ENCODE measurements around the gene GLCE. TPM values are rescaled to one million over a fixed set of nuclear protein-coding genes. Genes with fewer than 3 reads are reported as not detected.
"Not testable (repeated sequence)": the region's sequence is repeated elsewhere in the genome, so short reads cannot be mapped to it uniquely, and the experiment has no call there.

The GLCE gene
- total RNA-seq, 1 experiment from 2014 or later = 11.5 TPM

- no peak for DNase-seq (ENCODE audit: low spot score)
Observed at GRCh38 chr15:69271217-69271616, 110.8 kb downstream of the GLCE start.

GRCh38 chr15:69272139-69272538 lies 111.7 kb downstream of the GLCE start:
- no peak for DNase-seq (ENCODE audit: low spot score)

DNA sequence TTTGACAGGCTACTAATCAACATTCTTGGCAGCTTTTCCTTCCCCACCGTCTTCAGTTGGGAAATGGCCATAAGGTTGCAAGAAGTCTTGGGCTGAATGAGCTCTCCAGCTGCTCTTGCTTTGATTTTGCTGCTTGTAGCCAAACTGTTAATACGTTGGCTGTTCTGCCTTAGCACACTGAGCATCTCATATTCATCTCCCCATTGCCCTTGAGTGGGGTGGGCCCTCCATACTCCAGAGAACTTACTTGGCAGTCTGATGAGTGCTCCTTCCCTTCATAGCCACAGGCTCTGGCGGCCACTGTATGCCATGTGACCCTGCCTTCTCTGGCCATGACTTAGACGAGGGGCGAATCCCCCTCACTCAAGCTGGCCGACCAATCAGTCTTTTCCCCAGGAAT lies 112.5 kb downstream of the GLCE start:
- no peak for DNase-seq (ENCODE audit: low spot score)

DNA sequence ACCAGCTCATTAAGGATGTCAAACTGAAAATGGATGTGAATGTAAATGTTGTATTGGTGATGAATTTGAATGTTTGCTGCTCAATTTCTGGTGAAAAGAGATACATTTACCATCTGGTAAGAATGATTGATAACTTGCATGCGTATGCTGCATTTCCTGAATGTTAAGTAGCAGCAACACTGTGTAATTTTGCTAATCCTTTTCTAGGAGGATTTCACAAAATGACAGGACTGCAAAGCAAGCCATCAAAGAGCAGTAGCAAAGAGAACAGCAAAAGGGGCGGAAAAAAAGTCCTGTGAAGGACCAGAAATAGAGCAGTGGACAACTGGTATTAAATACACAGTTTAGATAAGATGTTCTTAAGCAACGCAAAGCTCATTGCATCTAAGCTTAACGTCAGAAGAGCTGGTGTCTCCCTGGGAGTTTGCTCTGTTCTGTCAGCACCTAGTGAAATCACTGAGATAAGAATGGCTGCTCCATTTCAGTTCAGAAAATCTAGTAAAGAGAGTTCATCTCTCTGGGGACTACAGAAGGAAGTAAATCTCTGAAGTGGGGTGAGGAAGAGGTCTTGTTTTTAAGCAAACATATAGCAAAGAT lies 114.7 kb downstream of the GLCE start:
- DNase-seq (ENCODE audit: low spot score) = no peak

DNA sequence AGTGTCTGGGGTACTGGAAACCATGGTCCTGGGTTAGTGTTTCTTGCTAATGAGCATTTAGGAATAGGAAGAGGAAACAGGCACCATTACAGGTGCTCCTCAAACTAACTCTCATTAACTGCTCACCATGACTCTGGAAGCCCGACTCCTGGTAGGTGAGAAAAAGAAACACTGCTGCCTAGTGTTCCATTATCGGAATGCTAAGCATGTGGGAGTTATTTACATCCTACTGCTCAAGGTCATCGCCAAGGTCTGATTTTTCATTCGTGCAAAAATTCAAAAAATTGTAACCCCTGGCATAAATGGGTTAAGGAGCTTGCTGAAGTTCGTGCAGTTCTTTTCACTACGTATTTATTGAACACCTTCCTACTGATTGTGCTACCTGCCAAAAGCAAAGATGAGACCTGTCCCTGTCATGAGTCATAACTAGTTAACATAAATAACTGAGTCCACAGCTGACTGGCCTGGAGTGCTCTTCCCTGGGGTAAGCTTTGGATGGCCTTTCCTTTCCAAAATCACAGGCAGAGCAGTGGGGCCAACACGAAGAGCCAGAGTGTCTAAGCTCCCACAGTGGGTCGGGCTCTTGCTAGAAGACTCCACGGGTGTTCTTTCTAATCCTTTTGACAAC lies 115.6 kb downstream of the GLCE start:
- no peak for DNase-seq (ENCODE audit: low spot score)

DNA sequence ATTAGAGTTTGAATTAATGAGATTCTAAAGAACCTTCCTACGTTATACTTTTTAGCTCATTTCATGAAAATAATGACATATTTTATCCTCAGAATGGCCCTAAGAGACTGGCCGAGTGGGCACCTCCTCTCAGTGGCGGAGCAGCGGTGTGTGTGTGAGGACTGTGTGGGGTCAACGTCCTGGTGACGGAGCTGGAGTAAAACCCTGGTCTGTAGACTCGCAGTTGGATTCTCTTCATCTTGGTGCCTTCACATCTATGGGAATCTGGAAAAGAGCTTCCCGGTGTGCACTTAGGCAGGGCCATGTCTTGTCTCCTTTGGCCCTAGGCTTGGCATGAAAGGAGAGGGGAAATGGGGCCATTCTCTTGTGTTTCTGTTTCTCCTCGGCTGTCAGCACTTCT lies 116.9 kb downstream of the GLCE start:
- DNase-seq (ENCODE audit: low spot score) = no peak

GRCh38 chr15:69279636-69280035 lies 119.2 kb downstream of the GLCE start:
- DNase-seq (ENCODE audit: low spot score) = no peak

- no peak for DNase-seq (ENCODE audit: low spot score)
Observed at GRCh38 chr15:69280783-69281182, 120.3 kb downstream of the GLCE start.

DNA sequence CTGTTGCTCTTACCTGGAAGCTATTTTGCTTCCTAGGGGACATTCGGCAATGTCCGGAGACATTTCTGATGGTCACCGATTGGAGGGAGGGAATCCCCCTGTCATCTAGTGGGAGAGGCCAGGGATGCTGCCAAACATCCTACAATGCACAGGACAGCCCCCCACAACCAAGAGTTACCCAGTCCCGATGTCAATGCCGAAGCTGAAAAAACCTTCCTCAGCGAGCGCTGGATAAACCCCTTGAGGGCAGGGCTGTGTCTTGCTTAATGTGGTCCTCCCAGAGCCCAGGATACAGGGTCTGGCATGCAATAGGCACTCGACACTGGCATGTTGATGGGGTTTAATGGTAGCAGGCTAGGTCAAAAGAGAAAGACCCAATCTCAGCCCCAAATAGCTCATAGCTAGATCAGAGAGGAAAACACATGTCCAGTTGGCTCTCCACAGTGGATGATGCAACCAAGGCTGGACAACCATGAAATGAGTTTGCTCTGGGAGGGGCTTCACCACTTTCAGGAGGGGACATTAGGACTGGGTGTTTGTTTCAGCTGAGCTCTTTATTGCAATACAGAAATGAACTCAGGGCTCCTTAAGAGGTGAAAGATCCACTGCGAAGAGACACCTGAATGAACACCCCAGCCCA lies 121.8 kb downstream of the GLCE start:
- DNase-seq (ENCODE audit: low spot score) = no peak

GRCh38 chr15:69285834-69286233 lies 125.4 kb downstream of the GLCE start:
- no peak for DNase-seq (ENCODE audit: low spot score)

- DNase-seq (ENCODE audit: low spot score) = no peak
Observed at GRCh38 chr15:69288011-69288410, 127.6 kb downstream of the GLCE start.

DNA sequence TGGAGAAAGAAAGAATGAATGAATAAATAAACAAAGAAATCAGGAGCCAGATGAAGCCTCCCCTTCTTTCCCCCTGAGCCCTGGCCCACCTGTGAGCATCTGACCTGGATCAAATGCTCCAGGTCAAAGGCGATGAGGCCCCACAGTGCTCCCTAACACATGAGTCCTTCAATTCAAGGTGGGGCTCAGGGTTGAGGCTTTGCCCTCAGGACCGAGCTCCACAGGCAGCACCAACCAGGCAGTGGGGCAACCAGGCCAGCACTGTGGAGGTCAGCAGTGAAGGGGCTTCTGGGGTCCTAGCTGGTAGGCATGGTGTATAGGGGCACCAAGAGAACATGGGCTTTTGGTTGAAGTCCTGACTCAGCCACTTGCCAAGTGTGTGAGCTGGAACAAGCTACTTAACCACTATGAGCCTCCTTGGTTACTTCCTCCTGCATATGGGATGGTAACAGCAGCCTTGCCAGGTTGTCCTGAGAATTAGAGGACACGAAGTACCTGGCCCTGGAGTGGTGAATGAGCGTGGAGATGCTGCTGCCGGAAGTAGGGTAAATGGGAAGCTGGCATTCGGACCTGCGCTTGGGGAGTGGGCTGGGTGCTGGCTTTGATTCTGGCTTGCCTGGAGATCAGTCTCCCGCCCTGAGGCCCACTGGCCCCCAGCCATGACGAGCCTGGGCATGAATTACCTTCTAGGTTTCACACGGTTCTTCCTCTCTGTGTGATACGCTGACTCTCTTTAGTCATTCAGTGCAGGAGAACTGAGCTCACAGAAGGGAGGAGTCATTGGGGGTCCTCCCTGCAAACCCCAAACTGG lies 128.3 kb downstream of the GLCE start:
- no peak for DNase-seq (ENCODE audit: low spot score)

DNA sequence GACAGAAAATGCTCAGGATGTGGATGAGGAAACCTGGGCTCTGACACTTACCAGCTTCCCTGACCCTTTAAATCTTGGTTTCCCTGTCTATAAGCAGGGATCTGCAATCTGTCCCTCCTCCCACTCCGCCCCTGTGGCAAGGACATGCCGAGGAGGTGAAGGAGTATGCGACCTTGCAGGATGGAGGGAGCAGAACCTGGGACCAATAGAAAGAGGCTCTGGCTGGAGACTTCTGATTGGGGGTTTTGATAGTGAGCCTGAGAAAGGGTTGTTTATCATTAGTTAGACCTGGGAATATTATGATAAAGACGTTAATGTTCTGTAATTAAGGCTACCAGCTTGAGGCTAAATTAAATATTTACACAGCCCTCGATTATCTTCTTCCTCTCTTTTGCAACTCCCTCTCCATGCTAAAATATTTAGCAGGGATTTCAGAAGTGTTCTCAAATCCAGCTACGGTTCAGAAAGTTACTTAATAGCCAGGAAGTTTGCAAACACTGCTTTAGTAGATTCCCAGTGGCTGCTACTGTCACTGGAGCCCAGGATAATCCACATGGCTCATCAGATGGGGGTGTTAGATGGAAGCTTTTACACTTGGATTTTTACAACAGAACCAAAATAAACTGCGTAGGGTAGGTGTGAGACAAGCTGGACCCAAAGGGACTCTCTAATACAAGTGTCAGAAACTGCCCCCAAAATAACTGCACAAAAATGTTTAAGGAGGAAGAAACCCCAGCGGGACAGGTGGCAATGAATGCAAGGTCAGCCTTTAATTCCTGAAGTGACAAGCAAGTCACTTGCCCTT lies 129.1 kb downstream of the GLCE start:
- no peak for DNase-seq (ENCODE audit: low spot score)

DNA sequence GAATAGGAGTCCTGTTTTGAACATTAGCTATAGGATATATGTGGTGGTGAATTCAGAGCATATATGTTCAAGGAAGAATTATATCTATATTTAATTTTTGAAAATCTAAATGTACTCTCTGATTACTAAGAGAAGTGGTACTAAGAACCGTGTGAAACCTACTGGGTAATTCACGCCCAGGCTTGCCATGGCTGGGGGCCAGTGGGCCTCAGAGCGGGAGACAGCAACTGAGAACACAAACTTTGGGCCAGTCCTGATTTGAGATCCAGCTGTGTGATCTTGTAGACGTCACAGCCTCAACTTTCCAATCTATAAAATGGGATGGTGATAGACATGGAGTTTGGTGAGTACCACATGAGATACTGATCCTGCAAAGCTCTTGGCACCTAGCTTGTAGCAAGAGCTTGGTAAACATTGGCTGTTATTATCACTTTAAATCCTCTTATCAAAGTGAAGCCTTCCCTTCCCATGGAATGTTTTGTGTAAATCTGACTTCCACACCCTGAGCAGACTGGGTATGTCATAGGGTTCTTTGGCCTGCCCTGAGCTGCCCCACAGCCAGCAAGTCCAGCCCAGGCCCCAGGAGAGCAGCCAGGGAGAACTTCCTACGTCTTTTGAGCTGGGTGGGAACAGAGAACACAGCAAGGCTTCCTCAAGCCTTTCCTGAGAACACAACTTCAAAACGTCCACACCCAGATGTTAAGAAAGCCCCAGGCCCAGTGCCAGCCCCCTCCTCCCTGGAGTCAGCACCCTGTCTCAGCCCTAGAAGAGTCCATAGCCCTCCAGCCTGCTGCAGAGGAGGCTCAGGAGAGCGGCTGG lies 130.1 kb downstream of the GLCE start:
- DNase-seq (ENCODE audit: low spot score) = no peak

GRCh38 chr15:69291651-69292050 lies 131.2 kb downstream of the GLCE start:
- not testable (repeated sequence) for DNase-seq (ENCODE audit: low spot score)

DNA sequence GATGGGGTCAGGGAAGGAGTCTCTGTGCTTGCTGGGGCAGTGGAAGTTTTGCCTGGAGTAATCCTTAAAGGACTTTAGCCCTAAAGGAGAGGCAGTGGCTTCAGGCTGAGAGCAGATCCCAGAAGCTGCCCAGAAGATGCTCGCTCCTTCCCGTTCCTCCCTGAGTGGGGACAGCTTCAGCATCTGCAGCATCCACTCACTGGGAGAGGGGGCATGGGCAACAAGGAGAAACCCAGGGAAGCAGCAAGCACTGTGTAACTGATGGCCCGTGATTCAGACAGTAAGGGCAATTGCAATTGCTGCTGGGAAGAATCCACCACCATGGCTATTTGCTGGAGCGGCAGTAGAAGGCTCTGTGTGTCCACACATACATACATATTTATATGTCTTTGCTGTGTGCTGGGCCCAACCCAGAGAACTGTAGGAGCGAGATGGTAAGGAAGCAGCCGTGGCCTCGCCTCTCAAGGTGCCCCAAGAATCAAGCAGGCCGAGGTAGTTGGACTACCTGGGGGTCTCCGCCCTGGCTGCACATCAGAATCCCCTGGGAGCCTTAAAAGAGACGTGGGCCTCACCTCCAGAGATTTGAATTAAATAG lies 132.5 kb downstream of the GLCE start:
- DNase-seq (ENCODE audit: low spot score) = no peak

GRCh38 chr15:69293741-69294615 lies 133.5 kb downstream of the GLCE start:
- no peak for DNase-seq (ENCODE audit: low spot score)

- DNase-seq (ENCODE audit: low spot score) = no peak
Observed at GRCh38 chr15:69296606-69297005, 136.2 kb downstream of the GLCE start.

GRCh38 chr15:69297642-69298353 lies 137.4 kb downstream of the GLCE start:
- no peak for DNase-seq (ENCODE audit: low spot score)
